CD4-positive, alpha-beta T cell treated with Interleukin-17A for 4 hours (primary cell): Measurements from ENCODE around the gene SCUBE2.
"Not testable (repeated sequence)": the region's sequence is repeated elsewhere in the genome, so short reads cannot be mapped to it uniquely, and the experiment has no call there.

ENCODE experiments used
- DNase-seq: peaks from one replicate; pipeline ENCODE4 v3.0.0-alpha.2; 2020; ENCODE audit warnings: mixed read lengths

SCUBE2 gene

DNA sequence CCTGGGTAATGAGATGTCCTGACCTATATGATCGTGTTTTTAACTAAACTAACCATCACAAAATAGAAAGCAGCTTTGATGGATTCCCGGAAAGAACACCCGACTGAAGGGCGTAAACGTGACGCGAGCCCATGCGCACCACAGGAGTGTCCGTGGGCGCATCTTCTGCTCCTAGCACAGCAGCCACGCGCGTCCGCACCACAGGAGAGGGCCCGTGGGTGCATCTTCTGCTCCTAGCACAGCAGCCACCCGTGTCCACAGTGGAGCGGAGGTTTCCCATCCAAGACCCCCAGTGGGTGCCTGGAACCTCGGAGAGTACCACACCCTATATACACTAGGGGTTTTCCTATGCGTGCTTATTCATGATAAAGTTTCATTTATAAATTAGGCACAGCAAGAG, 51.5 kb downstream of the SCUBE2 start:
- no peak for DNase-seq

DNA sequence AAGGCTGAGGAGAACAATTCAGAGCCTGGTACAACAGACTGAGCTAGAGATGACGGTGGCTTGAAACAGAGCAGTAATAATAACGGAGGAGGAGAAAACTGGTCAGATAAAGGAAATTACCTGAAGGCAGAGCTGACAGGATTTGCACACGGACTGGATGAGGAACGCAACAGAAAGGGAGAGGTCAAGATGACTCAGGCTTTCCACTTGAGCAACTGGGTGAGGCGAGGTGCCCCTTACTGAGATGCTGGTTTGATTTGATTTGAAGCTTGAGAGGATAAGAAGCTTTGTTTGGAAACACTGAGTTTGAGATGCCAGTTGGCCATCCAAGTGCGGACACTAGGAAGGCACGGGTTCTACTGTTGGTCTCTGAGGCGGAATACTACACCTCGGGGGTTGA, 52.2 kb downstream of the SCUBE2 start:
- DNase-seq, result no peak

DNA sequence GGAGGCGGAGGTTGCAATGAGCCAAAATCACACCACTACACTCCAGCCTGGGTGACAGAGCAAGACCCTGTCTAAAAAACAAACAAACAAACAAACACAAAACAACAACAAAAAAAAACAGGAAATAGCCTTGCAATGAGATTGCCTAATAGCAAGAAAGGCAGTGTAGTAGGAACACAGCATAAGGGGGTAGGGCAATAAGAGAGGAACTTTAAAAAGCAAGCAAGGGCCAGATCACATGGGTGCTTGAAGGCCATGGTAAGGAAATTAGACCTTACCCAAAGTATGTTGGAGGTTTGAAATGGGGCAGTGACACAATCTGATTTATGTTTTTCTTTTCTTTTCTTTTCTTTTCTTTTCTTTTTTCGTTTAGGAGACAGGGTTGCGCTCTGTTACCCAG, 52.9 kb downstream of the SCUBE2 start:
- no peak for DNase-seq

DNA sequence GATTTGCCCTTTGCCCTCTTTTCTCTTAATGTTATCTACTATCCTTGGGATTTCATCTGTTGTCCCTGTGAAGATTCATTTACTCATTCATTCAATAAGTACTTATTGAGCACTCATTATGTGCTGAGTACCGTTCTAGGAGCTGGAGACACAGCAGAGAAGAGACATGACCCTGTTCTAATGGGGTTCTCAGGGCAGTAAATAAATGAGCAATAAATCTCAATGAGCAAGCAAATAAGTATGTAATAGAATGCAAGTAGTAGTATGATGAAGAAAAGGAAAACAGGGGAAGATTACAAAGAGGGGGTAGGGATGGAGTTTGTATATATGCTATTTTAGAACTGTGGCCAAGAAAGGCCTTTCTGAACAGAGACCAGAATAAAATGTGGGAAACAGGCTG, 53.4 kb downstream of the SCUBE2 start:
- DNase-seq, result no peak

DNA sequence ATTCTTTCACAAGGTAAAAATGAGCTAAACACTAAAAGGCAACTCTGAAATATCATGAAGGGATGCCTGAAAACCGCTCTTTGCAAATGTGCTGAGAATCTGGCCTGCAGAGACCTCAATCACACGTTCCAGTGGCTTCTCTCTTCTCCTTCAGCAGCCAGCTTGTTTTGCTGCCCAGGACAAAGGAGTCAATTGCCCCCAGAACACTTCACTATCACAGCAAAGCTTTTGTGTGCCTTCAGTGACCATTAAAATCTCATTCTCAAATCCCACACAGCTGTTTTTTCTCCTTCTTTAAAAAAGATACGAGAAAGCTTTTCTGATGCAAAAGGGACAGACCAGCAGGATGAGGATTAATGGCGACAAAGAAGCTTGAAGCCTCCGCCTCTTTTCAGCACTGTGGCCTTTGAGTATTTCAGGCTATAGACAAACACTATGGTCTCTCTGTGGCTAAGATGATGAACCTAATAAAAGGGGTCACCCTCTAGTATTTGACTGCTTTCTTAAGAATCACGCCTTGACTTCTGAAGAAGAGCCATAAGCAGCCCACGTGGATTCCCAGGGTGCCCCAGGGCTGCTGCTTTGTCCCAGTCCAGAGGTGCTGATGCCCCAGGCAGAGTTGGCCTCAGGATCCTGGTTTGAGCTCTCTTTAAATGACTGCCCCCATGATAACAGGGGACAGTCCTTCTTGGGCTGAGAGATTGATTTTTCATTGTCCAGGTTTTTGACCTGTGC, 54.2 kb downstream of the SCUBE2 start:
- no peak for DNase-seq

DNA sequence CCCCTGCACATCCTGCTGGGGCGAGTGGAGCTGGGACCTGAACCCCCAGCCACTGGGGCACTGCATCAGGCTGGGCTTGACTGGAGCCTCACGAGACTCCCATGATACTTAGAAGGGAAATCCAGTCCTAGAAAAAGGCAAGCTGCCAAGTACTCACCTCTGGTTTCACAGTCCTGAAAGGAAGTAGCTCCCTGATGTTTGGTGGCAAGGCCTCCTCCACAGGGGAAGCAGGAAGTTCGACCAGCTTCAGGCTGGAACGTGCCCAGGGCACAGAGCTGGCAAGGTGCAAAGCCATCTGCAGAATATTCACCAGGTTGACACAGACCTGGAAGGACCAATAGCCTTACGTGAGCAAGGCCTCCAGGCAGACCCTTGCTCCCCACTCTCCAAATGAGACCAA, 60.8 kb downstream of the SCUBE2 start:
- DNase-seq, result no peak

DNA sequence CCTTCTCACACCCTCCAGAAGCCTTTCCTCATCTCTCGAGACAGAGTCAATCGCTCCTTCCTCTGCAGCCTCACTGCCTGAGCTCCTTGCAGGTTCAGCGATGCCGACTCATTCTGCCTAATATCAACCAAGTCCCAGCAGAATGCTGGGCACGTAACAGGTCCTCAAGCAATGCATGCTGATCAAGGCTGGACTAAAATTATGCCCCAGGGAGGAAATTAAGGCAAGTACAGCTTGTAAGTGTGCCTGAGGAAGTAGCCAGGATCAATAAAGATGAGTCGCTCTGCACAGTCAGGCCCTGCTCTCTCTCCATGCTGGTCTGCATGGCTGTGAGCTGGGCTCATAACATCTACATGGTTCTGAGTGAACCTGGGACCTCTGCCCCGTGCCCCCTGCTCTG, 62.0 kb downstream of the SCUBE2 start:
- DNase-seq, result no peak

DNA sequence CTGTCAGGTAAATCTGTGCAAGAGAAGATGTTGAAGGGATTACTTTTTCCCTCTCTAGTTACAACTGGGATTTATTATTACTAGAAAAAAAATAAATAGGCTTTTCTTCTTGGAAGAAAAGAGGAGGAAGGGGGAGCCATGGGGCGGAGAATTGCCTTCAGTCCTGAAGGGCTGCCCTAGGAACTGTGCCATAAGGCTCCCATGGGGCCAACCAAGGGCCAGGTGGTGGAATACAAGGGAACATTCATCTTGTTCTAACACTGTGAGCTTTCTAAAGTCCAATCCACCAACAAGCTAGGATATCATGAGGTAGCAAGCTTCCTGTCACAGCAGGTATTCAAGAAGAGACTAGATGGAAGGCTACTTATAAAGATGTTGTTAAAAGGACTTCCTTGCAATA, 62.8 kb downstream of the SCUBE2 start:
- no peak for DNase-seq

DNA sequence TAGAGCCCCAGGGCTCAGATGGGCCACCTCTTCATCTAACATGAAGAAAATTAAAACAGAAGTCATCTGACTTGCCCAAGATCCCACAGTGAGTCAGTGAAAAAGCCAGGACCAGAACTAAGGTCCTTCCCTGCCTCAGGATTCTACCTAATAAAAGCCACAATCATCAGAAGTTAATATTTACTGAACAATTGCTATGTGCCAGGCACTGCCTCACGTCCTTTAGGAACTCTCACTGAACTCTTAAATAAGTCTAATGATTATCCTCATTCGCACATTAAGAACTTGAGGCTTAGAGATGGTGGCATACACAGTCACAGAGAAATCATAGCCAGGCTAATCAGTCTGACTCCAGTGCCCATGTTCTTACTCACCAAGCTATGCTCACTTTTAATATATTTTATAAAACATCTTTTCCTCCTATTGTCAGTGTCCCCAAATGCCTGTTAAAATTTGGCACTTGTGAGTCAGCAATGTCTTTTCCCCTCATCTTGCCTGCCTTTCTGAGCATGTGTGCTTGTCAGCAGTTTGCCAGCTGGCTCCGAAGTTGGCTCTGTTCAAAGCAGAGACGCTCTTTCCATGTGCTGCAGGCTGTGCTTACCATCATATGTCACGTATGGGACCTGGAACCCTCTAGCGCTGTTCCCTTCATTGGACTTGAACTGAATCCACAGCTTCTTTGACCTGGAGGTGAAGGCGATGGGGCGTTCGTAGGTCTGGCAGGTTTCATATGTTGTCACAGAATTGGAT, 66.1 kb downstream of the SCUBE2 start:
- DNase-seq, result no peak

- no peak for DNase-seq
Observed at GRCh38 chr11:9022961-9023680, 68.3 kb downstream of the SCUBE2 start.

- no peak for DNase-seq
Observed at GRCh38 chr11:9020916-9021315, 70.5 kb downstream of the SCUBE2 start.

GRCh38 chr11:9019861-9020260, 71.5 kb downstream of the SCUBE2 start:
- no peak for DNase-seq

- DNase-seq, result no peak
Observed at GRCh38 chr11:9017773-9018172, 73.6 kb downstream of the SCUBE2 start.

DNA sequence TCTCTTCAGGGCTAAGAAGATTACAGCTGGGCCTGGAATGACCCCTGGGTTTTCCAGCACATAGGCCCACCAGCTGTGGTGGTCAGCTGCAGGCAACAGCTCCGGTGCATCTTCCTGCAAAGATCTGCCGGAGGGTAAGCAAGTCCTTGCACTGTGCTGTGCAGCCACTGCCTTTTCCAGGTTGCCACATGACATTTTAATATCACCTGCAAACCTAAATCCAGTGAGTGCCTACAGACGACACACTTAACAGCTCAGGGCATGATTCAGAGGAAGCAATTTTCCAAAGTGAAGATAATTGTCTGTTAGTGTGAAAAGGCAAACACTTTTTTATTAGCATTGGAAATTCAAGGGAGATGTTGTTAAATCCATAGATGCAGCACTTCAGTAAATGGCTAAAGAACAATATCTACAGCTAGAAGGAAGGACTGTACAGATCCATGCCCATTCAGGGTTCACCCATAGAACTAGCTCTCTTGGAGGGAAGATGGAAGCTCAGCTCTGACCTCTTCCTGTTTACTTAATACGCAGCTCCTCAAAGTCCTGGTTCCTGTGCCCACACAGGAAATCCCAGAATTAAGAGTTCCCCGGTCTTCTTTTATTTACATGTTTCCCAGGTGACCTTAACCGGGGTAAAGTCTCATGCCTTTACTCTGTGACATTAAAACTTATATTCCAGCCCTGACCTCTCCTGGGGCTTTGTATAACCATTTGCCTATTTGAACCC, 74.3 kb downstream of the SCUBE2 start:
- no peak for DNase-seq

GRCh38 chr11:9015677-9016076, 75.7 kb downstream of the SCUBE2 start:
- DNase-seq, result peak; percentile 67

GRCh38 chr11:9014826-9015225, 76.6 kb downstream of the SCUBE2 start:
- DNase-seq, result no peak

GRCh38 chr11:9013373-9013772, 78.0 kb downstream of the SCUBE2 start:
- DNase-seq, result no peak

- DNase-seq, result not testable (repeated sequence)
Observed at GRCh38 chr11:9009538-9009937, 81.9 kb downstream of the SCUBE2 start.

DNA sequence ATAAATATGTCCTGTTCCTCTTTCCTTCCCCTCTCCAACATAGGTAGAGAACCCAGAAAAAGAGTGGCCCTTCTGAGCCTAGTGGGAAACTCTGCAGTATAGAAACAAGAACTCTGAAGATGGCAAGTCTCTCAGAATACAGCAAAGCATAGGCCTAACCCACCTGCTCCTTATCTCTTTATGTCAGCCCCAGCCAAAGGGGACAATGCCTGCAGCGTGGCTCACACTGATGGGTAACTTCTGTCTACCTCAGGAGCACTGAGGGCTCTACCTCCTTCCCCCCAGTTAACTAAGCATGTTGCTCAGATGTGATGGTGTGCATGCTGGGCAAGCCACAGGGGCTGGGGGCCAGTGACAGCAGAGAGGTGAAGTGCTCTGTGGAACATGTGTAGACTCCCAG, 82.7 kb downstream of the SCUBE2 start:
- DNase-seq, result no peak

GRCh38 chr11:9008011-9008550, 83.3 kb downstream of the SCUBE2 start:
- no peak for DNase-seq

DNA sequence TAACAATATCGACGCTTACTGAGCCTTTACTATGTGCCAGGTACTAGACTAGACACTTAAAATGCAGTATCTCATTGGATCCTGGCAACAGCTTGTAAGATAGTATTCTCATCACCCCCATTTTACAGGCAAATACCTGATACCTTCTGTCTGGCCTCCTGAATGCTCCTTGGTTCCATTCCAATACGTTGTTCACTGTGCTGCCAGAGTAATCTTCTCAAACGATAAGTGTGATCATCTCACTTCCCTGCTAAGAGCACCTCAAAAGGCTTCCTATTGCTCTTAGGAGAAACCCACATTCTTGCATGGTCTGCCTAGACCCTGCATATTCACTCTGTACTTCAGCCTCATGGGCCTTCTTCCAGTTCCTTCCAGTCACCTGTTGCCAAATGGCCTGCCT, 86.3 kb downstream of the SCUBE2 start:
- DNase-seq, result no peak

DNA sequence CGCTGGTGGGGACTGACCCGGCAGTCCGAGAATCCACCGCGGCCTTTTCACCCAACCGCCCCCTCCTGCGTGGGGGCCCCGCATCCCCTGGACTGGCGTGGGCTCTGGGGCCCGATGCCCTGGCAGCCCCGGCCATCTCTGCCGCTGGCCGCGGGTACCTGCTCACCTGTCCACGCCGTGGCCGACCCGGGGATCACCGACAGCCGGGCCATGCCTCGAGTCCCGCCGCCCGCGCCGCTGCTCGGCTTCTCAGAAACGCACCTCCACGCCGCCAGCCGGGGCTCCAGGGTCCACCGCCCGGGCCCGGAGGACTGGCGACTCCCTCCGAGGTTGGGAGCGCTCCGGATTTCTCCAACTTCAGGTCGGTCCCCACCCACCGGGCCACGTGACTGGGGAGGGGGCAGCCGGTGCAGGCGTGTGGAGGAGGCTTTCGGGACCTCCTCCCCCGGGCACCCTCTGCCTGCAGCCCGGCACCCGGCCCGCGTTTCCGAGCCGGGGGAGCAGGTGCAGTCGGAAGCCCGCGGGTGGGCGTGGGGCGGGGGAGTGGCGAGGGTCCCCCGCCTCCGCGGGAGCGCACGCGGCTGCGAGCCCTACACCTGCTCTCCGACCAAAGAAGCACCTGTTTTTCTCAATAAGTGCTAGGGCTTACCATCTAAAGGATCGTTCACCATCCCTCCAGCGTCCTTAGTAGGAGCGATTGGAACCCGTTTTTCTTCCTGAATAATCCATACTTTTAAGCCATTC, 87.0 kb downstream of the SCUBE2 start:
- peak; percentile 44 for DNase-seq
